Middle frontal gyrus (tissue), 1 donor: ENCODE data around the gene ODAD4.

Experiments used
- DNase-seq: peaks from one replicate; pipeline ENCODE4 v3.0.0-alpha.2; 2015; ENCODE audit warnings: low spot score; ENCODE audit errors: extremely low spot score

Gene ODAD4

DNA sequence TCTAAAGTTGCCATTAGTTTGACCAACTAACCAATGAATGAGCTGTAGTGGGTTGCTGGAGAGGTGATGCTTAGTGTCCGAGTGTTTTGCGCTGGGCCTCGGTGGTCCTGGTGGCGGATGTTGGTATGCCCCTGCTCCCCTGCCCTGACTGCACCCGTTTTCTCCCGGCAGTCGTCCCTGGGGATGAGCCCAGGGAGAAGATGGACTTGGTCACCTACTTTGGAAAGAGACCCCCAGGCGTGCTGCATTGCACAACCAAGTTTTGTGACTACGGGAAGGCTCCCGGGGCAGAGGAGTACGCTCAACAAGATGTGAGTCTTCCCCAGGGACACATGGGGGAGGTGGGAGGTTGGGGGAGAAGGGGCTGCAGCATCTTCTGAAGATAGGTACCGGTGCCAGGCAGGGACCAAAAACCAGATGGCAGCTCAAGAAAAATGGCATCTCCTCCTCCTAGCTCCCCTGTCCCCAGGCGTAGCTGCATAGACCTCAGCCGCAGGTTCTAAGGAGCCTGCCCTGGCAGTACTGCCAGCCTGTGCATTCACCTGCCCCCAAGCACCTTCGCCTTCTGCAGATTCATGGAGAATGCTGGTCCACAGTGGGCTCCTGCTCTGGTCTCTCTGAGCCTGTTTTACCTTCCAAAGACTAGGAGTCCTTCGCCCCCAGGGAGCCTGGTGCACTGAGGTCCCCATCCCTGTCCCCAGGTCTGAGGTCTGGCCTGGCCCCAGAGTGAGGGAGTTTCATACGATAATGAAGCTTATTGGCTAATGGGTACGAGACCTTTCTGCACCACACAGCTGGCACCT, 41.5 kb downstream of the ODAD4 start:
- DNase-seq: no peak

DNA sequence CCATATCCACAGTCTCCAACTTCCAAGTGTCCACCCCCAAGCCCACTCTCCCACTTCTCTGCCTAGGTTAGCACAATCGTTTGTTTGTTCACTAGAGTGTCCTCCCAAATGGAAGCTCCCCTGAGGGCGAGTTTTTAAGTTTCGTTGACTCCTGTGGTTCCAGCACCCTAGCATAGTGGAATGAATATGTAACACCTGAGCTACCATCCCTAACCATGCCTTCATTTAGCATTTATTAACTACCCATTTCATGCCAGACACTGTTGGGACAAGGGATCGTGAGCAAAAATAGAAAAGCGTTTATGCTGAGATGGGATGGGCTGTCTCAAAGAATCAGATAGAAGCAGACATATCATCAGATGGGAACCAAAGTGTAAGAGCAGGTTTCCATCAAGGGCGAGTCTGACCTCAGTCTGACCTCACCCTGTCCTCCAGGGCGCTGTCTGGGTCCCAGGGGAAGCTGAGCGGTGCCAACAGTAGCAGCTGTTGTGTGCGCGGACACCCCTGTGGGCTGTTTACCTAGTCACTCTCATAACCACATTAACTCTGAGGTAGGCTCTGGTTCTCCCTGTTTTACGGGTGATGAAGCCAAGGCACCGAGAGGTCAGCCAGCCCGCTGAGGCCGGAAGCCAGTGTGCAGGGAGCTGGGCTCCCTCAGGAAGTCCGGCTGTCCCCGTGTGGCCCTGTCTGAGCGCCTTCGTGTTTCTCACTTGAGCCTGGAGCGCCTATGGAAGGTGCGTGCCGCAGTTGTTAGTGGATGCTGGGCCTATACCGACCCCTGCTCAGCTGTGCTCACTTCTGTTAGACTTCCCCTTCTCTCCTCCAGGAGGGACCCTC, 42.4 kb downstream of the ODAD4 start:
- no peak for DNase-seq

DNA sequence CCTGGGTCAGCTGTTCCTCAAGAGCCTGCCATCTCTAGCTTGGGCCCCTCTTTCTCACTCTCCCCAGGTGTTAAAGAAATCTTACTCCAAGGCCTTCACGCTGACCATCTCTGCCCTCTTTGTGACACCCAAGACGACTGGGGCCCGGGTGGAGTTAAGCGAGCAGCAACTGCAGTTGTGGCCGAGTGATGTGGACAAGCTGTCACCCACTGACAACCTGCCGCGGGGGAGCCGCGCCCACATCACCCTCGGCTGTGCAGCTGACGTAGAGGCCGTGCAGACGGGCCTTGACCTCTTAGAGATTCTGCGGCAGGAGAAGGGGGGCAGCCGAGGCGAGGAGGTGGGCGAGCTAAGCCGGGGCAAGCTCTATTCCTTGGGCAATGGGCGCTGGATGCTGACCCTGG, 43.0 kb downstream of the ODAD4 start:
- DNase-seq: no peak

DNA sequence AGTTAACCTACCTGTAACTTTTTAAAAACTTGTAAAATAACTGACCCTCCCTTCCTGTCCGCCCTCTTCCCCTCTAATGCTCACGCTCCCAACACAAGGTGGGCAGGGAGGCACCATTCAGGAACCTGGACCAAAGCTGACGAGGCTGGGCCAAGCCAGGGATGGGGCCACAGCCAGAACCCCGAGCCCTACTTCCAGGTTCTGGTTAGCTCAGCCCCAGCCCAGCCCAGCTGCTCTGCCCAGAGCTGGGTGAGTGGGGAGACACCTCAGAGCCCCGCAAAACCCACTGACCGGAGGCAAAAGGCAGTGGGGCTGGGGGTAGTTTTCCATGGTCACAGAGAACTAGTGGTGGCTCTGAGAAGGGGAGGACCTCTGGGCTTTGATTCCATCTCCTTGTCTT, 43.6 kb downstream of the ODAD4 start:
- DNase-seq: no peak

DNA sequence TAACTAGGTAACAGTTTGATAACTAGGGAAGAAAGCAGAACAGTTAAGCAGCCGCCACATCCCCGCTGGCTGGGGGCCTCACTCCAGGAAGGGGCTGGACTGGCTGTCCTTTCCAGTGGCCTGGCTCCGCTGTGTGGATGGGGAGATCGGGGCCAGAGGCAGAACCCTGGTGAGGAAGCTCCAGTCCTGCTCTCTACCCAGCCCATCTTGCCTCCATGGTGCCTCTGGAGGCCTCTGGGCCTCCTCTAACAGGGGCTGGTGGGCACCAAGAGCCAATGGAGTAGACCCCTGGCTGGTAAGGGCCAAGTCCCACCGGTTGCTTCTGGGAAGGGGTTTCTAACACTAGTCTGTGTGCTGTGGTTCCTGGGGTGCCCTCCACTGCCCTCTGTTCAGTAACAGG, 44.2 kb downstream of the ODAD4 start:
- DNase-seq: no peak

DNA sequence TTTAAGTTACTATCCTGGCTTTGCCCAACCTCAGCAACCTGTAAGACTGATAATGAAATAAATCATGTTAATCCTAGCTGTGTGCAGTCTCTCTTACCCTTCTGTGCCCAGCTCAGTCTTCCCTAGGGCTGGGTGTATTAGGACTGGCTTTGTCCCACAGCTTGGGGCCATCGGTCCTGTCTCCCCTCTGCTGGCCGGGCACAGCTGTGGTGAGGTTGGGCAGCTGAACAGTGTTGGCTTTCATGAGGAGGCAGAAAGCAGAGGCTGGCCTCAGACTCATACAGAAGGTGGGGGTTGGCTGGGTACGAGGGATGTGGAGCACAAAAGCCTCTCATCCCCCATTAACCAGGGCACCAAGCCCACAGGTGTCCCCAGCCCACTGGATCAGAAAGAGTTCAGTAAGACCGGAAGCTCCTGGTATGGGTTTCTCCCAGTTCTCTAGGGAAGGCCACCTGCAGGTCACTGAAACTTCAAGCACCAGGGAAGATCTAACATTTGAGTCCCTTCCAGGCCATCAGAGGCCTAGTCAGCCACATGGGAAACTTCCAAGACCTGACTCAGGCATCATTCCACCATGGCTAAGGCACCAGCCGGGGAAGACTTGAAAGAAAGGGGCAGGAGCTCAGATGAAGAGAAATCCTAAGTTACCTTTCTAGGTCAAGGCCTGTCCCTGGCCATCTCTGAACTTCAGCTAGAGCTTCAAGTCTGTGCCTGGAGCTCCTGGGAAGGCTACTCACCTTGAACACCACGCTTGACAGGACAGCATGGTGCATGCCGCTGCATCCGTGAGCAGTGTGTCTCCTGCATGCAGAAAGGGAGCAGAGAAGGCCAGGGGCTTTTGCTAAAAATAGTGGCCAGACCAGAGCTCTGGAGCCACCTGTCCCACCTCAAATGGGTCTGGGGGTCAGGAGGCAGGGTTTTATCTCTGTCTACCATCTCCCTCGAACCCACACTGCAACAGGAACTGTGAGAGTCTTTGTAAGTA, 45.0 kb downstream of the ODAD4 start:
- DNase-seq: no peak

DNA sequence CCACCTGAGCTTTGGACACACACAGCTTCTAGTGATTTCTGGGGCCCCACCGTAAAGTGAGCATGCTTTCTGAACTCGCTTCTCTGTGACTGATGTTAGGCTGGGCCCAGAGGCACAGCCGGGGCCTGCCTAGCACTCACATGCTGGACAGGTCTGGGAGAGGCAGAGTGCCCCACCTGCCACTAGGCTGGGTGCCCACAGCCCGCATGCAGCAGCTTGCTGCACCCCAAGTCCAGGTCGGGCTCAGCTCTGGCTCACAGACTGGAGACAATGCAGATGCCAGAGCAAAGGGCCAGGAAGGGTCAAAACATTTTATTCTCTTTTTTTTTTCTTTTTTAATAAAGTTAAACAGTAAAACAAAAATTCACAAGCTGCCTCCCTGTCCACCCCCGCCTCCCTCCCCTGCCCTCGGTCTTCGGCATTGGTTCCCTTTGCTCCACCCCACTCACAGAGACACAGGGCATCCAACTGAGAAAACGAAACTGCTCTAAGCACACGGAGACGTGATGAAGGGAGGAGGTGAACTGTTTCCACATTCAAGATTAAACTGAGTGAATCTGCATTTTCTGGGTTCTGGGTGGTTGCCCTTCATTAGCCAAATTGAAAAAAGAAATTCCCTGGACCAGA, 45.8 kb downstream of the ODAD4 start:
- DNase-seq: no peak

DNA sequence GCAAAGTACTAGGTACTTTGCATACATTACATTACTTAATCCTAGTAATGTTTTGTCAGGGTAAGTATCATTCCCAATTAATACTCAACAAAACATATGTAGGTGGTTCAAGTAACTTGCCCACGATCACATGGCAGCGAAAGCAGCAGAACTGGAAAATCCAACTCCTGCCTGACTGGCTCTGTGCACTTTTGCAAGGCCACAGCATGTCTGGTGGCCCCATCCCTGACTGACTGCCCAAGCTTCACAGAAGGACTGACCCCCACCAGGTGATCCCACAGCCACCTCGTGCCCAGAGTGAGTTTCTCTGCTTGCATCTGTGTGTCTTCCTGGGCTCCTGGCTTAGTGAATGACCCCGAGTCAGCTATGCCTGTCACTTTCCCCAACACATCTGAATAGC, 47.6 kb downstream of the ODAD4 start:
- no peak for DNase-seq

DNA sequence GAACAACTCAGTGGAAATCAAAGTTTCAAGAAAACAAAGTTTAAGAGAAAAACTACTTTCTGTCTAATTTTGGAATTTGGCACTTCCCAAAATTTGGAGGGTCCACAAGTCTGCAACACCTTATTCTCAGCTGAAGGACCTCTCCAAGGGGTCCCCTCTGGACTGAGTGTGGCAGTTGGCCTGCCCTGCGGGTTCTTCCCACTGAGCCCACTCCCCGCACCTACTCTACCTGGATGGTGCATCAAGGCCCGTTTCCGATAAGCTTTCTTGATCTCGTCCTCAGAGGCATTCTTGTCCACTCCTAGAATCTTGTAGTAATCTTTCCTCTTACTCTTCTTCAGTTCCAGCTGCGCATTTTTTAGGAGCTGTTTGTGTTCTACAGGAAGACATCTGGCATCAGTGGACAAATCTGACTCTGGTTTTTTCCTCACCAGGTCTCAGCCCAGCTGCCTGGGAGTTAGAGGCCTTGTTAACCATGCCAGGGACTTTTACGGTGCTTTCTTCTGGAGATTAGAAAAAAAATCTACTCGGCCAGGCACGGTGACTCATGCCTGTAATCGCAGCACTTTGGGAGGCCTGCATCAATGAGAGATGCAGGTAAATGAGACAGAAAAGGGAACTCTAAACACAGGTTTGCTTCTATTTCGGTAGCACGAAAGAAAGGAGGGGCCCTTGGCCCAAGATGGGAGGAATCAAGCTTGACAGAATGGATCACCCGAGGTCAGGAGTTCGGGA, 51.8 kb downstream of the ODAD4 start:
- no peak for DNase-seq

DNA sequence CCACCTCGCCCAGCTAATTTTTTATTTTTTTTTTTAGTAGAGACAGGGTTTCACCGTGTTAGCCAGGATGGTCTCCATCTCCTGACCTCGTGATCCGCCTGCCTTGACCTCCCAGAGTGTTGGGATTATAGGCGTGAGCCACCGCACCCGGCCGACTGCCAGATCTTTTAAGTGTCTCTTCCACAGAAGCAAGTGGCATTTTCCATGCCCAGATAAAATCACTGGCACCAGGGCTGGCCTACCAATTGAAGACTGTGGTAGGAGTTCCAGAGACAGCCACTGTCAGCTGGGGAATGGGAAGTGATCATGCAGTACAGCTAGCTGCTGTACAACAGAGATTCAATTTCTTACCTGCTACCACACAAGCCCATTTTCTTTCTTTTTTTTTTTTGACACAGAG, 54.0 kb downstream of the ODAD4 start:
- DNase-seq: no peak

DNA sequence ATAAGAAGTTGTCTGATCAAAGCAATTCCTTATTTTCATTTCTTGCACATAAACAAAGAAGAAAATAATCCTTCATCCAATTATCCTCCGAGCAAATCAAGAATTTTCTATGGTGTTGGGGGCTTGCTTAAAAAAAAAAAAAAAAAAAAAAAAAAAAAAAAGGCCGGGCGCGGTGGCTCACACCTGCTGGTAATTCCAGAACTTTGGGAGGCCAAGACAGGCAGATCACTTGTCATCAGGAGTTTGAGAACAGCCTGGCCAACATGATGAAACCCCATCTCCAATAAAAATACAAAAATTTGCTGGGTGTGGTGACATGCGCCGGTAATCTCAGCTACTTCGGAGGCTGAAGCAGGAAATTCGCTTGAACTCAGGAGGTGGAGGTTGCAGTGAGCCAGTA, 55.5 kb downstream of the ODAD4 start:
- DNase-seq: no peak

DNA sequence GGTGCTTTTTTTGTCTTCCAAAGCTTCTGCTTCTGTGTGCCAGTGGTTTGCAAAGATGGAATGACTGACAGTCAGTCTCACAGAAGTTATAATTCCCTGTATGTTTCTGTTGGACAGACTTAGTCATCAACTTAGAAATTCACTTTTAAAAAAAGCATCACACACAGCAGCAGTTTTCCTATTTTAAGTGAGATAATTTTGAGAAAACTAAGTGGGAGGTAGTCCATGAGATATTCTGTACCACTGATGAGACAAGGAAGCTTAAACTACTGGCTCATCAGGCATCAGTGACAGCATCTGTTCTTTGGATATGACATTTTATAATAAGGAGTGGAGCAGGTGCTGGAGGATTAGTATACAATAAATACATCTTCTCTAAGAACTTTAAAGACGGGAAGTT, 56.2 kb downstream of the ODAD4 start:
- DNase-seq: no peak

DNA sequence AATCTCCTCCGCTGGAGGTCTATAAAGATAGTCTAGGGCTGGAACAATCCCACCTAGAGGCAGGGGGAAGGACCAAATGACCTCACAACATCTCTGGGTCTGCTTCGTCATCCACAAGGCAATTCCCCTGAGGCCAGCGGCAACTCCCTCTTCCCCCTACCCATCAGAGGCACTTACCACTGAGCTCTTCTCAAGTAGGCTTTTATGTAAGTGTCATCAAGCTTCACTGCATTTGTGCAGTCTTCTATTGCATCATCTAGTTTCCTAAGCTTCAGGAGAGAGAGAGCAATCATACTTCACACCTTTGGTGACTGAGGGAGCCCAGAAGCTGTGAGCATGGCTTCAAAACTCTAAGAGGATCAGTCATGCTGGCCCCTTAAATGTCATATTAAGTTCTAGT, 57.2 kb downstream of the ODAD4 start:
- no peak for DNase-seq

DNA sequence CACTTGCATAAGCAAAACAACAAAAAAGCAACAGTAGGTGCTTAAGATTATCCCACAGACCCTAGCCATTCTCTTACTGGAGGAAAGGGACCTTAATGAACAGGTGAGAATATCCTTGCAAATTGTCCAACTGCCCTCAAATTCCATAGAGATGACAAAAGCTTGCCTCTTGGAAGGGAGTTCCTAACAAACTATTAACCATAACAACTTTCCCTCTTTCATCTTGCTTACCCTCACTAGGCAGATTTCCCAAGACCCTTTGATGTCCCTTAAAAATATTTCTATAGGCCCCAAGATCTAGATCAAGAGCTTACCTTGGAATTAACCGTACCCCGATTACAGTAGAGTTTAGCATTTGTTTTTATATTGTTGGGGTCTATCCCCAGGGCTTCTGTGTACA, 58.0 kb downstream of the ODAD4 start:
- DNase-seq: no peak

DNA sequence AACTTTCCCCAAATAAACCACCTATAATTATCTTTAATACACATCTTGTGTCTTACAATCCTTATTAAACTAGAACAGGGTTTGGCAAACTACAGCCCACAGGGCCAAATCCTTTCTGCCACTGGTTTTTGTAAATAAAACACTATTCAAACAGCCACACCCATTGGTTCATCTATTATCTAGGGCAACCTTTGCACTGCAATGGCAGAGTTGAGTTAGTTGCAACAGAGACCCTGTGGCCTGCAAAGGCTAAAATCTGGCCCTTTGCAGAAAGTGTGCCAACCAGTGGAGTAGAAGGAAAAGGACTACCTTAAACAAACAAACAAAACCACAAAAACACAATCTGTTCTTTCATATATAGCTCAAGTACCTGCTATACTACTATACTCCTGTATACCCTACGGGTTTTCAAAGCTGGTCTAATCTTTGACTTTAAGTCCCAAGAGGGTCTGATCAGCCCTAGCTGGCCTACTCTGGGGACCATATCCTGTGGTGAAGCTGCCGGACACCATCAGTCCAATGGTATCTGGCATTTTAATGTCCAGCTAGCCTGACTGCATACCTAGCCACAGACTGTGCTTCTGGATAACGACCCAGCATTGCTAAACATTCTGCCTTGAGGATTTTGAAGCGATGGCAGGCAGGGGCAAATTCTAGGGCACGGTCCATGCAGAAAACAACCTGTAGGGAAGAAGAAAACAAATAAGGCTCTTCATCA, 59.4 kb downstream of the ODAD4 start:
- no peak for DNase-seq

DNA sequence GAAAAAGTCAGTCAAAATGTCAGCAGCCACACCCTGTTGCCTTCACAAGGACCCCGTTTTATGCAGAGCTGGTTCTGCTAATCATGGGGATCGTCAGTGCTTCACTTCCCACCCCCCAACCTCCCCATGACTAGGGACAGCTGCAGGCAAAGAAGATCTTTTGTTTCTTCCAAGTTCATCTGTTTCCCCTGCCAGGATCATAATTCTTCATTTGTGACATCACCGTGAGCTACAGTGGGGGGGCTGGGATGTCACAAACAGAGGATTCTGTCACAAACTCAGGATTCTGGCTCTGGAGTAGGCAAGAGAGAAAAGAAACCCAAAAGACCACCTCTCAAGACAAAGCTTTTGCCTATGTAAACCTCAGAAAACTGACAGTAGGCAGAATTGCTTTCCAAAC, 62.2 kb downstream of the ODAD4 start:
- DNase-seq: peak; percentile 31

DNA sequence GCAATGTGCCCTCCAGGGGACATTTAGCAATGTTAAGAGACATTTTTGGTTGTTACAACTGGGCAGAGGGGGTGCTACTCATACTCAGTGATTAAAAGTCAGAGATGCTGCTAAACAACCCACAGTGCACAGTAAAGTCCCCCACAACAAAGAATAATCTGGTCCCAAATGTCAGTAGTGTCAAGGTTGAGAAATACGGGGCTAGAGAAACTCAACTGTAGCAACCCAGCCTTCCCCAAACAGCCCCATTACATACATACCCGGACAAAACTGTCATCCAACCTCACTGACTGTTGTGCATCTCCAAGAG, 66.4 kb downstream of the ODAD4 start:
- DNase-seq: no peak

DNA sequence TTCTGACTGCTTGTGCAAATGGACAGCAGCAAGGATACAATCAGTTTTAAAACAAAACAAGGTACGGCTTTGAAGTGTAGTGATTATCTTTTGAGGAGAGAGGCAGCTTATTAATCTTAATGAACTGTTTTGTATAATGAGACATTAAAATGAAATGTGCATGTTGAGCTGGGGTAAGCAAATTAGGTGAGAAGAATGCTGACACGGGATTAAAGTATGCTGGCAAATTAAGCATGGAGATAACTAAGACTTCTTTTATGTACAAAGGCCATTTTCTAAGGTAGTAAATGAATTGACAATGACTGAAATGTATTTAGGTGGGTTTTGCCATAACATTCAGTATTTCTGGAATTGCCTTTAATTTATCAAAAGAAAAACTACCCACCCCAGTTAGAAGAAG, 68.1 kb downstream of the ODAD4 start:
- DNase-seq: no peak

DNA sequence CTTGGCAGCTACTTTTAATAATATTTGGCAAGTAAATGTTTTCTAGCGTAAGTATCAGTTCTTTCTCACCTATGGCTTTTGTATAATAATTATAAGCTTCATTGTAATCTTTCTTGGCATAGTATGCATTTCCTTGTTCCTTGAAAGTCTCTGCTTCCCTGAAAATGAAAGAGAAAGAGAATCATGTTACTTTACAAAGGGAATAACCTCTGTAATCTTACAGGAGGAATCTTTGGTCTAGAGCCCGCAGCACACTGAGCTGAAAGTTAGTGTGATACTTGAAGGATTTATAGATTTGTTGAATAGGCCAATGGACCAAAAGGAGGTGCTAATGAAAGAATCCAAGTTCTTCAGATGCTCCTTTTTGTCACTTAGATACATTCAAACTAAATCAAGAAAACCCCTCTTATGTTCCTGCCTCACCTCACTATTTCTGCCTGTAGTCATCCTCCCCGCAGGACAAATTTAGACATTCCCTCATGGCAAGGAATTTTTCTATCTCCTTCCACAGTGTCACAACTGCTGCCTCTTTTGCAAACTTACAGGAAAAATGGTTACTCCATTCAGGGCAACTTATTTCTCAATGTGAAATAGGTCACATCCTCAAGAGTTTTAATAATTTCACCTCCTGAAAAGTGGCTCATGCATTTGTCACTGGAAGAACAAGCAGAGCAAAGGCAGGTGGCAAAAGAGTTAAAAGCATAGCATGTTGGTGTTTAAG, 70.2 kb downstream of the ODAD4 start:
- DNase-seq: no peak
